CD4-positive, alpha-beta memory T cell (primary cell): ENCODE data around the gene ARHGEF4. TPM values are rescaled to one million over a fixed set of nuclear protein-coding genes. Genes with fewer than 3 reads are reported as not detected.

ENCODE experiments used
- CTCF ChIA-PET: fragments of 350-600 bp; sonication (Branson Sonifier 250); formaldehyde crosslinking; loops from one replicate; lab custom pipeline; 2021; ENCODE audit warnings: inconsistent platforms; ENCODE audit not compliant: partially characterized antibody; lab: Charles Lee
- POLR2A ChIA-PET: fragments of 350-600 bp; sonication (Branson Sonifier 250); formaldehyde crosslinking; loops from one replicate; lab custom pipeline; 2021; ENCODE audit not compliant: partially characterized antibody; lab: Charles Lee
- DNase-seq, 5 donors: peaks; one replicate each; pipeline versions ENCODE4 v3.0.0 to v3.0.0-alpha.2; 2020 to 2022; ENCODE audit warnings: mixed read lengths in 1 of 5
- H3K27ac ChIP-seq: one replicate; pipeline ENCODE4 v1.7.0; 2013; ENCODE audit warnings: low read depth, low read length
- H3K27me3 ChIP-seq: 2 replicates; pipeline ENCODE4 v1.7.0; 2013; ENCODE audit warnings: mild to moderate bottlenecking, low read length, moderate library complexity; ENCODE audit not compliant: insufficient read depth
- H3K36me3 ChIP-seq: 2 replicates; pipeline ENCODE4 v1.7.0; 2013; ENCODE audit warnings: mild to moderate bottlenecking, low read length, moderate library complexity; ENCODE audit not compliant: insufficient read depth
- H3K4me1 ChIP-seq: 2 replicates; pipeline ENCODE4 v1.7.0; 2013; ENCODE audit warnings: mild to moderate bottlenecking, low read length, moderate library complexity; ENCODE audit not compliant: insufficient read depth
- H3K4me3 ChIP-seq, 2 donors: one replicate each; pipeline ENCODE4 v1.7.0; 2013; ENCODE audit warnings: low read length in 2 of 2, mild to moderate bottlenecking in 1 of 2
- H3K9me3 ChIP-seq, 2 donors: one replicate each; pipeline ENCODE4 v1.7.0; 2013; ENCODE audit warnings: low read length in 2 of 2, control low read depth in 1 of 2; ENCODE audit not compliant: control insufficient read depth in 1 of 2
- H3K27ac Mint-ChIP-seq, 7 donors: one replicate each; pipeline ENCODE4 v1.8.0; 2020 to 2021; ENCODE audit warnings: mixed read lengths in 7 of 7, mild to moderate bottlenecking in 6 of 7, inconsistent platforms in 3 of 7, moderate library complexity in 3 of 7
- H3K27me3 Mint-ChIP-seq, 2 donors: one replicate each; pipeline ENCODE4 v1.8.0; 2020 to 2021; ENCODE audit warnings: mixed read lengths in 2 of 2
- H3K36me3 Mint-ChIP-seq, 2 donors: one replicate each; pipeline ENCODE4 v1.8.0; 2020 to 2021; ENCODE audit warnings: mixed read lengths in 2 of 2, inconsistent platforms in 1 of 2, mild to moderate bottlenecking in 1 of 2
- H3K4me1 Mint-ChIP-seq, 4 donors: one replicate each; pipeline ENCODE4 v1.8.0; 2020 to 2021; ENCODE audit warnings: mixed read lengths in 4 of 4, mild to moderate bottlenecking in 1 of 4
- H3K4me3 Mint-ChIP-seq, 8 donors: one replicate each; pipeline ENCODE4 v1.8.0; 2020 to 2021; ENCODE audit warnings: mixed read lengths in 8 of 8, mild to moderate bottlenecking in 7 of 8, moderate library complexity in 6 of 8, inconsistent platforms in 3 of 8
- H3K9me3 Mint-ChIP-seq, 8 donors: one replicate each; pipeline ENCODE4 v1.8.0; 2020 to 2021; ENCODE audit warnings: mixed read lengths in 8 of 8, mild to moderate bottlenecking in 5 of 8, inconsistent platforms in 3 of 8, moderate library complexity in 1 of 8
- intact Hi-C: fragments of 100-400 bp; cut with micrococcal nuclease; formaldehyde crosslinking; loops from one replicate; pipeline ENCODE4 v1.15.1; 2023
- polyA plus RNA-seq, 2 donors: library from polyadenylated mRNA; unstranded; fragments of 300-500 nt; fragmentation: Illumina TruSeq; gene quantifications; one replicate each; pipeline ENCODE4 v1.2.3, GENCODE V29; 2021
- total RNA-seq, 2 experiments: library from RNA; stranded (reverse); gene quantifications; one replicate each; pipeline ENCODE4 v1.2.3, GENCODE V29; 2021

Gene ARHGEF4
- total and polyA plus RNA-seq, 4 experiments from 2014 or later: 1.4 to 2.6 (median 2.1) TPM

DNA sequence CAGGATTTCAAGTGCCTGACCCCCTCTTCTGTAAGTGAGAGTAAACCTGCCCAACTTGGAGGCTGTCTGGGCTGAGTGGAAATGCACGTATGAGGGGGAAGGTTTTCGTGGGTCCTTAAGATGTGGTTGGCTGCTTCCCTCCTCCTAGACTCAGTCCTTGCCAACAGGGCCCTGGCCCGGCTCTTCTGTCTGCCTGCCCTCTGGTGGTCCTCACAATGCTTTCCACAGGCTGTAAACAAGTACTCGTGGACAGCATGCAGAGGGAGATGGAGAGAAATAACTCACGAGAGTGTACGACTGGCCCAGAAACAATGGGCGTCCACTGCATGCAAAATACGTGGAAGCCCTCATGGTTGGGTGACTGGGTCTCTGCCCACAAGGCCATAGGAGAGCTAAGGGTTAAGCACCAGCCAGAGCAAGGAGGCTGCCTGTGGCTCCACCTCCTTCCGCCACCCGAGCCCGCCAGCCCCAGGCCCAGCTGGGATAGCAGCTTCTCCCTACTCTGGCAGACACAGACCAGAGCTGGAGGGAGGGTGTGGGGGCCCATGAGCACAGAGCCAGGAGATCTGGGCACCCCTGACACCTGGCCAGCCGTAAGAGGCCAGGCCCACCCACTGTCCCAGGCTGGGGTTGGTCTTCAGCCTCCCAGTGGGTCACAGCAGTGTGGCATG is 17.0 kb upstream of the ARHGEF4 start:
- H3K4me1 ChIP-seq: peaks cover 14% of the 10 kb centered on the region
- peak overlapping the region in 1 of 7 donors; percentile 48 for H3K27ac Mint-ChIP-seq
- peaks cover 0 to 3% (median 0%) of the 10 kb centered on the region in 8 donors for H3K9me3 Mint-ChIP-seq
- intact Hi-C loops: no loop called here
- H3K27me3 ChIP-seq: no peaks in the 10 kb centered on the region
- no peak overlapping the region for H3K27ac ChIP-seq
- peaks cover 0 to 4% of the 10 kb centered on the region in 2 donors for H3K27me3 Mint-ChIP-seq
- ChIA-PET POLR2A (no interaction called here), CTCF (no interaction called here)
- no peaks in the 10 kb centered on the region for H3K36me3 ChIP-seq
- peaks cover 9 to 22% (median 14%) of the 10 kb centered on the region in 4 donors for H3K4me1 Mint-ChIP-seq
- H3K4me3 Mint-ChIP-seq: no peak overlapping the region
- DNase-seq: no peak
- H3K4me3 ChIP-seq: no peak overlapping the region
- no peaks in the 10 kb centered on the region for H3K36me3 Mint-ChIP-seq
- H3K9me3 ChIP-seq: no peaks in the 10 kb centered on the region

DNA sequence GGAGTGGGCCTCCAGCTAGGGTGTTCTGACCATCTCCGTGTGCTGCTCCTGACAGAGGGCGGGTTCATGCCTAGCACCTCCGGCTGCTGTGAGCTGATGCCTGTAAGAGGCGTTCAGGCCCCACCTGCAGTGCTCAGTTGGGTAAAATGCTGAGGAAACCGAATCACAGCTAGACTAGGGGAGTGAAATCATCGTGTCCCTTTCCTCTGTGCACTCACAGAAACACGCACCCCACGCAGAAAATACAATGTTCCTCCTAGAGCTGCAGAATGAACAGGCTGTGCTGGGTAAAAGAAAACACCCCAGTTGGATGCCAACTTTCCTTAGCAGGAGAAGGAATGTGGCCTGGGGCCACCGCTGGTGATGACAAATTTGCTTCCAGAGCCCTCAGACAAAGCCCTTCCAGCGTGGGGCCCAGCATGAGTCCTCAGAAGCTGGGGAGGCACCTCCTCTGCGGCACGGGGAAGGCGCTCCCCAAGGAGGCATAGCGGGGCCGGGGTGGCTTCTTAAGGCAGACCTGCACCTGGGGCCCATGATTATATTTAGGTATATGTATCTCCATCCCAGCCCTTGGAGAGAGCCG is 16.3 kb upstream of the ARHGEF4 start:
- no peaks in the 10 kb centered on the region for H3K36me3 Mint-ChIP-seq
- H3K9me3 Mint-ChIP-seq: peaks cover 0 to 3% (median 0%) of the 10 kb centered on the region in 8 donors
- H3K9me3 ChIP-seq: no peaks in the 10 kb centered on the region
- H3K27me3 Mint-ChIP-seq: peaks cover 0 to 4% of the 10 kb centered on the region in 2 donors
- CTCF ChIA-PET: interaction anchor here (1.3 kb wide), 1 partner anchor 53 kb away, joined by 3 read pairs; no protein-coding TSS in a partner anchor
- H3K4me3 ChIP-seq: no peak overlapping the region
- no peak overlapping the region for H3K27ac ChIP-seq
- H3K27me3 ChIP-seq: no peaks in the 10 kb centered on the region
- intact Hi-C loops: no loop called here
- H3K36me3 ChIP-seq: no peaks in the 10 kb centered on the region
- peaks cover 20% of the 10 kb centered on the region for H3K4me1 ChIP-seq
- peaks cover 11 to 28% (median 18%) of the 10 kb centered on the region in 4 donors for H3K4me1 Mint-ChIP-seq
- POLR2A ChIA-PET: no interaction called here
- no peak for DNase-seq
- H3K27ac Mint-ChIP-seq: peak overlapping the region in 2 of 7 donors; percentile 22 to 52
- H3K4me3 Mint-ChIP-seq: no peak overlapping the region

DNA sequence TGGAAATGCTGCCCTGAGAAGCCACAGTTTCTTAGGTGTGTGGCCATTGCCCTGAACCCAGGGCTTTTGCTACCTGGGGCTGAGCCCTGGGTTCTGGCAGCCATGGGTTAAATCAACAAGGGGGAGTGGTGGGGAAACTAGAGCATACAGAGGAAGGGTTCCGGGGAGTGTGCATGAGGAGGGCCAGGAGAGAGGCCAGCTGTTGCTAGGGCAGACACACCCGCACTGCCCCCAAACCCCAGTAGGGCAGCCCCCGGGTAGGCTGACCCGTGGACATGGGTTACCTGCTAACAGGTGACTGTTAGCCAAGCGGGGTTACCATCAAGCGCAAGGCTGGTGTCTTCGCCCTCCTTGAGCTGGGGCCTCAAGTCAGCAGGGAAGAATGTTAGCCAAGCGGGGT is 14.8 kb upstream of the ARHGEF4 start:
- H3K4me1 ChIP-seq: peaks cover 20% of the 10 kb centered on the region
- Mint-ChIP-seq H3K27ac (peak overlapping the region in 5 of 7 donors; percentile 22 to 89 (median 70)), H3K36me3 (no peaks in the 10 kb centered on the region), H3K9me3 (peaks cover 0 to 3% (median 0%) of the 10 kb centered on the region in 8 donors), H3K4me1 (peaks cover 11 to 35% (median 19%) of the 10 kb centered on the region in 4 donors), H3K27me3 (peaks cover 0 to 4% of the 10 kb centered on the region in 2 donors), H3K4me3 (no peak overlapping the region)
- H3K9me3 ChIP-seq: no peaks in the 10 kb centered on the region
- intact Hi-C loops: no loop called here
- H3K27me3 ChIP-seq: no peaks in the 10 kb centered on the region
- ChIA-PET CTCF (interaction anchor here (1.7 kb wide), 1 partner anchor 24 kb away, joined by 4 read pairs; no protein-coding TSS in a partner anchor), POLR2A (no interaction called here)
- no peak for DNase-seq
- no peaks in the 10 kb centered on the region for H3K36me3 ChIP-seq
- H3K4me3 ChIP-seq: no peak overlapping the region
- H3K27ac ChIP-seq: no peak overlapping the region

- peaks cover 20% of the 10 kb centered on the region for H3K4me1 ChIP-seq
- CTCF ChIA-PET: interaction anchor here (1.7 kb wide), 1 partner anchor 25 kb away, joined by 4 read pairs; no protein-coding TSS in a partner anchor
- intact Hi-C loops: no loop called here
- H3K9me3 ChIP-seq: no peaks in the 10 kb centered on the region
- H3K36me3 ChIP-seq: no peaks in the 10 kb centered on the region
- no peak overlapping the region for H3K27ac ChIP-seq
- H3K27me3 ChIP-seq: no peaks in the 10 kb centered on the region
- Mint-ChIP-seq H3K27me3 (no peaks in the 10 kb centered on the region), H3K4me3 (no peak overlapping the region), H3K4me1 (peaks cover 11 to 35% (median 19%) of the 10 kb centered on the region in 4 donors), H3K36me3 (no peaks in the 10 kb centered on the region), H3K9me3 (peaks cover 0 to 3% (median 0%) of the 10 kb centered on the region in 8 donors), H3K27ac (peak overlapping the region in 5 of 7 donors; percentile 10 to 95 (median 42))
- H3K4me3 ChIP-seq: no peak overlapping the region
- POLR2A ChIA-PET: no interaction called here
- no peak for DNase-seq
Observed at GRCh38 chr2:130822766-130823165, 13.9 kb upstream of the ARHGEF4 start.

DNA sequence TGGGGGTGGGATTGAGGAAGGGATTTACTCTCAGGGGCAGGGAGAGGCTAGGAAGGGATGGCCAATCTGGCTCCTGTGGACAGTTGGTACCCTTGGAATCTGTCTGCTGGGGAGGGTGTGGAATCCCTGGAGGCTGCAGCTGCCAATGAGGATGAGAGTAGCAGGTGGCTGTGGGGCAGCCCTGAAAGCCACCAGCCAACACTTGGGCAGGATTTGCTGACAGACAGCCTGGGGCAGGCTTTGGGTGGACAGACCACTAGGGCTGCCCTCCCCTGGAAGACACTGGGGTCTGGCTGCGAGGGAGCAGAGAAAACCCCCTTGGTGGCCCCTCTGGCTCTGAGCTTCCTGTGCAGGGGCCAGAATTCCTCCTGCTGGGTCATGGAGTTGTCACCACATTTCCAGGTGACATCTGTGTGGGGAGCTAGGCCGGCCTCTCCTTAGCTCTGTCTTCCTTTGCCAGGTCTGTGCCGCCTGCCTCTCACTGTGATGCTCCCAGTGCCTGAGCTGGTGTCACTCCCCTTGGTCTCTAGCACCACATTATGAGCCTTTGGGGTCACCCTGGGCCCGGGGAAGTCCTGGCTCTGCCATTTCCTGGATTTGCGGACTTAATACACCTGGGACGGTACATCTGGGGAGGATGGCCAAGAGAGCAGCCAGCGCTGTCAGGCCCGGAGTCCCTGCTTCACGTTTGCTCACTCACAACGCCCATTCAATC is 13.4 kb upstream of the ARHGEF4 start:
- CTCF ChIA-PET: interaction anchor here (1.7 to 2.3 kb wide), 3 partner anchors 26 to 51 kb away, joined by 4 to 13 read pairs (median 5); no protein-coding TSS in a partner anchor
- POLR2A ChIA-PET: interaction anchor here (1.8 kb wide), 1 partner anchor 25 kb away, joined by 10 read pairs; no protein-coding TSS in a partner anchor
- no peaks in the 10 kb centered on the region for H3K27me3 Mint-ChIP-seq
- peaks cover 11 to 35% (median 19%) of the 10 kb centered on the region in 4 donors for H3K4me1 Mint-ChIP-seq
- H3K27ac ChIP-seq: peak overlapping the region; percentile 27
- no peaks in the 10 kb centered on the region for H3K36me3 Mint-ChIP-seq
- H3K27me3 ChIP-seq: no peaks in the 10 kb centered on the region
- no peak overlapping the region for H3K4me3 Mint-ChIP-seq
- intact Hi-C loops: no loop called here
- no peak overlapping the region for H3K4me3 ChIP-seq
- no peak for DNase-seq
- H3K9me3 Mint-ChIP-seq: peaks cover 0 to 3% (median 0%) of the 10 kb centered on the region in 8 donors
- H3K27ac Mint-ChIP-seq: peak overlapping the region; percentile 42 to 95 (median 88)
- no peaks in the 10 kb centered on the region for H3K9me3 ChIP-seq
- H3K36me3 ChIP-seq: no peaks in the 10 kb centered on the region
- peaks cover 20% of the 10 kb centered on the region for H3K4me1 ChIP-seq

GRCh38 chr2:130823886-130824491 is 12.7 kb upstream of the ARHGEF4 start:
- Histone ChIP-seq H3K27ac (peak overlapping the region; percentile 27), H3K9me3 (no peaks in the 10 kb centered on the region), H3K4me1 (peaks cover 20% of the 10 kb centered on the region), H3K36me3 (no peaks in the 10 kb centered on the region), H3K27me3 (no peaks in the 10 kb centered on the region), H3K4me3 (peak overlapping the region in 1 of 2 donors; percentile 42)
- Mint-ChIP-seq H3K27me3 (no peaks in the 10 kb centered on the region), H3K4me1 (peaks cover 11 to 35% (median 19%) of the 10 kb centered on the region in 4 donors), H3K9me3 (peaks cover 0 to 3% (median 0%) of the 10 kb centered on the region in 8 donors), H3K36me3 (no peaks in the 10 kb centered on the region), H3K4me3 (peak overlapping the region; percentile 20 to 72 (median 34)), H3K27ac (peak overlapping the region; percentile 86 to 98 (median 94))
- ChIA-PET POLR2A (interaction anchor here (1.0 to 1.8 kb wide), 4 partner anchors 10 to 96 kb away, joined by 3 to 10 read pairs (median 6); no protein-coding TSS in a partner anchor), CTCF (interaction anchor here (1.2 to 2.3 kb wide), 4 partner anchors 27 to 52 kb away, joined by 4 to 17 read pairs (median 9); no protein-coding TSS in a partner anchor)
- no peak for DNase-seq
- intact Hi-C loops: loop anchor here (1.0 kb wide), 3 partner anchors 26 to 269 kb away; partner anchors contain the start of gene FAM168B
